Measurements from ENCODE around the gene RNF214.

- TF ChIP-seq CTCF (conservative IDR thresholded peaks at IDR 0.05 in 1 of 2, IDR thresholded peaks at IDR 0.05 in 1 of 2; ENCODE audit: low read depth in 1 of 2, low read length in 2 of 2): no peak
- no peak for TF ChIP-seq EZH2 (IDR thresholded peaks at IDR 0.05; ENCODE audit: low read length, missing control alignments)
These were observed 41.2 kb downstream of the RNF214 start for GRCh38 chr11:117273550-117274289.
